ENCODE data around the gene SLC35F4. TPM values are rescaled to one million over a fixed set of nuclear protein-coding genes. Genes with fewer than 3 reads are reported as not detected.

Gene SLC35F4
- total and polyA plus RNA-seq, 7 experiments from 2014 or later = not detected

DNA sequence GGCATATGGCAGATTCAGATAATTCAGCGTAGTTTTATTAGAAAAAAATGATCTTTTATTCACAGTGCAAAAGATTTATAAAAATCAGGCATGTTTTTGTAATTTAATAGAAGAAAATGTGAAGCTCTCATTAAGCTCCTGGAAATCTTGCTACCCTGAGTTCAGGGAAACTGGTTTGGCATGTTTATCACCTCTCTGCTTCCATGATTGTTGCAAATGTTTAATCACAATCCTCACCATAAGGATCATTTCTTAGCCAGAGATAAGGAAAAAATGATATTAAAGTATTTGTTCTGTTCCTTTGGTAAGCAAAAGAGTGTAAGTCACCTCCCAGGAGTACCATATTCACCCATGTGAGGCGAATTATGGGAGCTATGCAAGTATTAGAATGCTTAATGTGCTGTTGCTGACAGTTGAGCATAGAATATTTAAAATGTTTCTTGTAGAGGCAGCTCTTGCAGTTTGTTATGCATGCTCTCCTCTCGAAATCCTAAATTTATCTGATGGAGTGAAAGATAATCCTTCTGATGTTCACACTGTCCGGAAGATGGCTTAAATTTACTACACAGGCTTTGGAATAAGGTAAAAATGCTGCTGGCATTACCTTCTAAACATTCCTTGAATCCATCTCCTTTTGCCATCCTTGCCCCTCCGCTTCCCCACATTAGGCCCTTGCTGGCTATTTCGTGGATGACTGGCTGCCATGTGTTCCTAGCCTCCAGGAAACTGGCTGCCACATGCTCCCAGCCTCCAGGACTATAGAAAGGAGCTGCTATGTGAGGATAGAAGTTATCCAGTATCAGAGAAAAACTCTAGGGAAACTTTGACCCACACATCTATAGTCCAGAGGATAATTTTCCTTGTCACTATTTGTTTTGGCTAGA is 256.5 kb downstream of the SLC35F4 start:
- H3K9me3 Mint-ChIP-seq = peaks cover 4 to 24% (median 9%) of the 10 kb centered on the region in 11 donors
- DNase-seq (no peak), ATAC-seq (no peak)
- ChIA-PET POLR2A (no interaction called here), CTCF (no interaction called here)
- Histone ChIP-seq H3K27ac (ENCODE audit: low read depth, low read length) (no peak overlapping the region), H3K4me3 (ENCODE audit: low read length) (no peak overlapping the region), H3K27me3 (ENCODE audit: control insufficient read depth in 2 of 2, insufficient read depth in 2 of 2, low read length in 2 of 2) (no peaks in the 10 kb centered on the region), H3K4me1 (ENCODE audit: control insufficient read depth in 2 of 2, insufficient read depth in 2 of 2, low read length in 2 of 2) (no peaks in the 10 kb centered on the region), H3K36me3 (ENCODE audit: control insufficient read depth in 2 of 3, insufficient read depth in 3 of 3, low read length in 3 of 3) (no peaks in the 10 kb centered on the region), H3K9me3 (ENCODE audit: control insufficient read depth in 2 of 3, low read length in 3 of 3) (no peaks in the 10 kb centered on the region)
- H3K27ac Mint-ChIP-seq = no peak overlapping the region
- peaks cover 0 to 11% (median 4%) of the 10 kb centered on the region in 5 donors for H3K27me3 Mint-ChIP-seq
- no peak overlapping the region for H3K4me3 Mint-ChIP-seq
- H3K36me3 Mint-ChIP-seq = no peaks in the 10 kb centered on the region
- intact Hi-C loops (cut with micrococcal nuclease) = no loop called here
- peaks cover 0 to 2% (median 0%) of the 10 kb centered on the region in 7 donors for H3K4me1 Mint-ChIP-seq

GRCh38 chr14:57607086-57607485 is 258.8 kb downstream of the SLC35F4 start:
- no peak for DNase-seq
- CTCF ChIA-PET = no interaction called here
- Histone ChIP-seq H3K4me1 (ENCODE audit: control insufficient read depth in 2 of 2, insufficient read depth in 2 of 2, low read length in 2 of 2) (no peaks in the 10 kb centered on the region), H3K4me3 (ENCODE audit: low read length) (no peak overlapping the region), H3K9me3 (ENCODE audit: control insufficient read depth in 2 of 3, low read length in 3 of 3) (no peaks in the 10 kb centered on the region), H3K27ac (ENCODE audit: low read depth, low read length) (no peak overlapping the region), H3K27me3 (ENCODE audit: control insufficient read depth in 2 of 2, insufficient read depth in 2 of 2, low read length in 2 of 2) (no peaks in the 10 kb centered on the region), H3K36me3 (ENCODE audit: control insufficient read depth in 2 of 3, insufficient read depth in 3 of 3, low read length in 3 of 3) (no peaks in the 10 kb centered on the region)
- no peak overlapping the region for H3K27ac Mint-ChIP-seq
- H3K9me3 Mint-ChIP-seq = peaks cover 4 to 31% (median 15%) of the 10 kb centered on the region in 11 donors
- ATAC-seq = no peak
- peaks cover 0 to 2% (median 0%) of the 10 kb centered on the region in 7 donors for H3K4me1 Mint-ChIP-seq
- POLR2A ChIA-PET = no interaction called here
- peaks cover 0 to 11% (median 0%) of the 10 kb centered on the region in 5 donors for H3K27me3 Mint-ChIP-seq
- intact Hi-C loops (cut with micrococcal nuclease) = no loop called here
- no peaks in the 10 kb centered on the region for H3K36me3 Mint-ChIP-seq
- no peak overlapping the region for H3K4me3 Mint-ChIP-seq

DNA sequence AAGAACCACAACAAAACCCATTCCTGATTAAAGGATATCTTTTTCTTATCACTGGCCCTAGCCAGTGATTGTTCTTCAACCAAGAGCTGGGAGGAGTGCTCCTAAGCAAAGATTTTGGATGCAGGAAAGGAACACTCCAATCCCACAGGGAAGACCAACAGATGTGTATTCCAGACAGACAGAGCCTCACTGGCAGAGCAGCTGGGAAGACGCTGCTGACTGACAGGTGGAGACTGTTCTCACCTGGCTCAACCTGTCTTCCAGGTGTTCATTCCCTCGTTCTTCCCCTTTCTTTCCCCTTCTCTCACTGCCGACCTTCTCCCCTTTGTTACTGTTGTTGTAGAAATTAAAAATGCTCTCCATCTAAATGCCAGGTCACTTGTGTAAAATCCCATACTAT is 282.5 kb downstream of the SLC35F4 start:
- Mint-ChIP-seq H3K4me1 (no peaks in the 10 kb centered on the region), H3K36me3 (peaks cover 0 to 10% (median 0%) of the 10 kb centered on the region in 5 donors), H3K27me3 (peaks cover 0 to 24% (median 0%) of the 10 kb centered on the region in 5 donors), H3K27ac (no peak overlapping the region), H3K9me3 (peaks cover 0 to 27% (median 8%) of the 10 kb centered on the region in 11 donors), H3K4me3 (no peak overlapping the region)
- intact Hi-C loops (cut with micrococcal nuclease) = no loop called here
- CTCF ChIA-PET = no interaction called here
- Histone ChIP-seq H3K36me3 (ENCODE audit: control insufficient read depth in 2 of 3, insufficient read depth in 3 of 3, low read length in 3 of 3) (no peaks in the 10 kb centered on the region), H3K4me1 (ENCODE audit: control insufficient read depth in 2 of 2, insufficient read depth in 2 of 2, low read length in 2 of 2) (no peaks in the 10 kb centered on the region), H3K27ac (ENCODE audit: low read depth, low read length) (no peak overlapping the region), H3K9me3 (ENCODE audit: control insufficient read depth in 2 of 3, low read length in 3 of 3) (no peaks in the 10 kb centered on the region), H3K27me3 (ENCODE audit: control insufficient read depth in 2 of 2, insufficient read depth in 2 of 2, low read length in 2 of 2) (no peaks in the 10 kb centered on the region), H3K4me3 (ENCODE audit: low read length) (no peak overlapping the region)
- POLR2A ChIA-PET = no interaction called here
- DNase-seq (no peak), ATAC-seq (no peak)

- H3K9me3 ChIP-seq (ENCODE audit: control insufficient read depth in 2 of 3, low read length in 3 of 3) = no peaks in the 10 kb centered on the region
- no peaks in the 10 kb centered on the region for H3K27me3 ChIP-seq (ENCODE audit: control insufficient read depth in 2 of 2, insufficient read depth in 2 of 2, low read length in 2 of 2)
- ATAC-seq = no peak
- peaks cover 0 to 10% (median 0%) of the 10 kb centered on the region in 5 donors for H3K36me3 Mint-ChIP-seq
- no peak overlapping the region for H3K4me3 ChIP-seq (ENCODE audit: low read length)
- ChIA-PET CTCF (no interaction called here), POLR2A (no interaction called here)
- H3K4me1 ChIP-seq (ENCODE audit: control insufficient read depth in 2 of 2, insufficient read depth in 2 of 2, low read length in 2 of 2) = no peaks in the 10 kb centered on the region
- H3K4me3 Mint-ChIP-seq = no peak overlapping the region
- intact Hi-C loops (cut with micrococcal nuclease) = no loop called here
- no peak overlapping the region for H3K27ac ChIP-seq (ENCODE audit: low read depth, low read length)
- no peak overlapping the region for H3K27ac Mint-ChIP-seq
- no peak for DNase-seq
- no peaks in the 10 kb centered on the region for H3K36me3 ChIP-seq (ENCODE audit: control insufficient read depth in 2 of 3, insufficient read depth in 3 of 3, low read length in 3 of 3)
- peaks cover 0 to 27% (median 8%) of the 10 kb centered on the region in 11 donors for H3K9me3 Mint-ChIP-seq
- H3K27me3 Mint-ChIP-seq = peaks cover 0 to 24% (median 0%) of the 10 kb centered on the region in 5 donors
- H3K4me1 Mint-ChIP-seq = no peaks in the 10 kb centered on the region
Observed at GRCh38 chr14:57582746-57583145, 283.1 kb downstream of the SLC35F4 start.

GRCh38 chr14:57578801-57579200 is 287.1 kb downstream of the SLC35F4 start:
- H3K27me3 Mint-ChIP-seq = peaks cover 0 to 24% (median 0%) of the 10 kb centered on the region in 5 donors
- Histone ChIP-seq H3K36me3 (ENCODE audit: control insufficient read depth in 2 of 3, insufficient read depth in 3 of 3, low read length in 3 of 3) (no peaks in the 10 kb centered on the region), H3K27ac (ENCODE audit: low read depth, low read length) (no peak overlapping the region), H3K4me3 (ENCODE audit: low read length) (no peak overlapping the region), H3K9me3 (ENCODE audit: control insufficient read depth in 2 of 3, low read length in 3 of 3) (no peaks in the 10 kb centered on the region), H3K4me1 (ENCODE audit: control insufficient read depth in 2 of 2, insufficient read depth in 2 of 2, low read length in 2 of 2) (no peaks in the 10 kb centered on the region), H3K27me3 (ENCODE audit: control insufficient read depth in 2 of 2, insufficient read depth in 2 of 2, low read length in 2 of 2) (no peaks in the 10 kb centered on the region)
- no peak for ATAC-seq
- H3K9me3 Mint-ChIP-seq = peaks cover 0 to 4% (median 3%) of the 10 kb centered on the region in 11 donors
- ChIA-PET CTCF (no interaction called here), POLR2A (no interaction called here)
- no peak overlapping the region for H3K27ac Mint-ChIP-seq
- H3K4me1 Mint-ChIP-seq = no peaks in the 10 kb centered on the region
- DNase-seq = no peak
- intact Hi-C loops (cut with micrococcal nuclease) = no loop called here
- no peak overlapping the region for H3K4me3 Mint-ChIP-seq
- peaks cover 0 to 10% (median 0%) of the 10 kb centered on the region in 5 donors for H3K36me3 Mint-ChIP-seq

DNA sequence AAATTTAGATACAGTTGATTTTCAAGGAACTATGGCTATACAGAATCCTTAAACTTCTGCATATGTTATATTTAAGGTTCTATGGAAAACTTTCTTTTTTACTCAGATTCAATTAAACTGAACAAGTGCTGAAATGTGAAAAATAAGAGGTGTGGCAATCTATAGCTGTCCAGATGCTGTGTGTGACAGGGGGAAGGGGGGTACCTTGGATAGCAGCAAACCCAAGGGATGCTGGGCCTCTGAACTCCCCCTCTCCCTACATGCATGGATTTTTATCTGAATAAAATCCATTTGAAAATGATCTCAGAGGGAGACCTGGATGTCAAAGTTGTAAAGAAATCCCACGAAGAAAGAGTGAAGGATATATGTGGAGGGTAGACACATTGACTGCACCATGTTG is 289.4 kb downstream of the SLC35F4 start:
- no peak for ATAC-seq
- Mint-ChIP-seq H3K4me1 (no peaks in the 10 kb centered on the region), H3K27ac (no peak overlapping the region), H3K4me3 (no peak overlapping the region), H3K36me3 (peaks cover 0 to 6% (median 0%) of the 10 kb centered on the region in 5 donors), H3K9me3 (peaks cover 0 to 3% (median 0%) of the 10 kb centered on the region in 11 donors), H3K27me3 (peaks cover 0 to 10% (median 0%) of the 10 kb centered on the region in 5 donors)
- Histone ChIP-seq H3K27me3 (ENCODE audit: control insufficient read depth in 2 of 2, insufficient read depth in 2 of 2, low read length in 2 of 2) (no peaks in the 10 kb centered on the region), H3K4me1 (ENCODE audit: control insufficient read depth in 2 of 2, insufficient read depth in 2 of 2, low read length in 2 of 2) (no peaks in the 10 kb centered on the region), H3K9me3 (ENCODE audit: control insufficient read depth in 2 of 3, low read length in 3 of 3) (no peaks in the 10 kb centered on the region), H3K27ac (ENCODE audit: low read depth, low read length) (no peak overlapping the region), H3K36me3 (ENCODE audit: control insufficient read depth in 2 of 3, insufficient read depth in 3 of 3, low read length in 3 of 3) (no peaks in the 10 kb centered on the region), H3K4me3 (ENCODE audit: low read length) (no peak overlapping the region)
- intact Hi-C loops (cut with micrococcal nuclease) = no loop called here
- ChIA-PET POLR2A (no interaction called here), CTCF (no interaction called here)
- no peak for DNase-seq

GRCh38 chr14:57575482-57575881 is 290.4 kb downstream of the SLC35F4 start:
- Mint-ChIP-seq H3K36me3 (no peaks in the 10 kb centered on the region), H3K27me3 (peaks cover 0 to 16% (median 0%) of the 10 kb centered on the region in 5 donors), H3K27ac (no peak overlapping the region), H3K4me3 (no peak overlapping the region), H3K4me1 (no peaks in the 10 kb centered on the region), H3K9me3 (no peaks in the 10 kb centered on the region)
- H3K27ac ChIP-seq (ENCODE audit: low read depth, low read length) = no peak overlapping the region
- no peaks in the 10 kb centered on the region for H3K4me1 ChIP-seq (ENCODE audit: control insufficient read depth in 2 of 2, insufficient read depth in 2 of 2, low read length in 2 of 2)
- H3K4me3 ChIP-seq (ENCODE audit: low read length) = no peak overlapping the region
- ChIA-PET POLR2A (no interaction called here), CTCF (no interaction called here)
- no peaks in the 10 kb centered on the region for H3K9me3 ChIP-seq (ENCODE audit: control insufficient read depth in 2 of 3, low read length in 3 of 3)
- intact Hi-C loops (cut with micrococcal nuclease) = no loop called here
- ATAC-seq (no peak), DNase-seq (no peak)
- no peaks in the 10 kb centered on the region for H3K27me3 ChIP-seq (ENCODE audit: control insufficient read depth in 2 of 2, insufficient read depth in 2 of 2, low read length in 2 of 2)
- H3K36me3 ChIP-seq (ENCODE audit: control insufficient read depth in 2 of 3, insufficient read depth in 3 of 3, low read length in 3 of 3) = no peaks in the 10 kb centered on the region
